GM19023 (cell line): ENCODE data around the gene ALOX15B.
A peak's percentile ranks its signal among the peaks of the same experiment; 100 is the strongest.

ENCODE experiments used
- ATAC-seq: cut with Tn5 transposase; IDR thresholded peaks from one replicate; pipeline ENCODE4 v1.9.1; 2021; ENCODE audit warnings: mild to moderate bottlenecking, moderate library complexity; ENCODE audit not compliant: unreplicated experiment

The ALOX15B gene, protein sequence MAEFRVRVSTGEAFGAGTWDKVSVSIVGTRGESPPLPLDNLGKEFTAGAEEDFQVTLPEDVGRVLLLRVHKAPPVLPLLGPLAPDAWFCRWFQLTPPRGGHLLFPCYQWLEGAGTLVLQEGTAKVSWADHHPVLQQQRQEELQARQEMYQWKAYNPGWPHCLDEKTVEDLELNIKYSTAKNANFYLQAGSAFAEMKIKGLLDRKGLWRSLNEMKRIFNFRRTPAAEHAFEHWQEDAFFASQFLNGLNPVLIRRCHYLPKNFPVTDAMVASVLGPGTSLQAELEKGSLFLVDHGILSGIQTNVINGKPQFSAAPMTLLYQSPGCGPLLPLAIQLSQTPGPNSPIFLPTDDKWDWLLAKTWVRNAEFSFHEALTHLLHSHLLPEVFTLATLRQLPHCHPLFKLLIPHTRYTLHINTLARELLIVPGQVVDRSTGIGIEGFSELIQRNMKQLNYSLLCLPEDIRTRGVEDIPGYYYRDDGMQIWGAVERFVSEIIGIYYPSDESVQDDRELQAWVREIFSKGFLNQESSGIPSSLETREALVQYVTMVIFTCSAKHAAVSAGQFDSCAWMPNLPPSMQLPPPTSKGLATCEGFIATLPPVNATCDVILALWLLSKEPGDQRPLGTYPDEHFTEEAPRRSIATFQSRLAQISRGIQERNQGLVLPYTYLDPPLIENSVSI

DNA sequence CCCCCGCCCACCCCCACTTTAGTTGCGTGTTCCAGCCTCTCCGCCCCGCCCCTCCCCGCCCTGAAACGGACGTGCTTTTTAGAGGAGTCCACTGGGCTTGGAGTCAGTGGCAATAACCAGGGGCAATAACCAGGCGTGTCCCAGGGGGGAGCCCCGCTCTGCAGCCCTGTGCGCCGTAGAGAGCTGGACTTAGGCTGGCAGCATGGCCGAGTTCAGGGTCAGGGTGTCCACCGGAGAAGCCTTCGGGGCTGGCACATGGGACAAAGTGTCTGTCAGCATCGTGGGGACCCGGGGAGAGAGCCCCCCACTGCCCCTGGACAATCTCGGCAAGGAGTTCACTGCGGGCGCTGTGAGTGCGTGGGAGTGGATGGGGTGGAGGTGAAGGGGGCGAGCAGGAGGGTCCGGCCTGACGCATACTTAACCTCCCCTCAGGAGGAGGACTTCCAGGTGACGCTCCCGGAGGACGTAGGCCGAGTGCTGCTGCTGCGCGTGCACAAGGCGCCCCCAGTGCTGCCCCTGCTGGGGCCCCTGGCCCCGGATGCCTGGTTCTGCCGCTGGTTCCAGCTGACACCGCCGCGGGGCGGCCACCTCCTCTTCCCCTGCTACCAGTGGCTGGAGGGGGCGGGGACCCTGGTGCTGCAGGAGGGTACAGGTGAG is at the start of gene ALOX15B:
TSS of gene ALOX15B (plus strand) at position 106 of the 657 bp plus-strand sequence. CDS start at position 203, 97 bp downstream.
- no peak for ATAC-seq

DNA sequence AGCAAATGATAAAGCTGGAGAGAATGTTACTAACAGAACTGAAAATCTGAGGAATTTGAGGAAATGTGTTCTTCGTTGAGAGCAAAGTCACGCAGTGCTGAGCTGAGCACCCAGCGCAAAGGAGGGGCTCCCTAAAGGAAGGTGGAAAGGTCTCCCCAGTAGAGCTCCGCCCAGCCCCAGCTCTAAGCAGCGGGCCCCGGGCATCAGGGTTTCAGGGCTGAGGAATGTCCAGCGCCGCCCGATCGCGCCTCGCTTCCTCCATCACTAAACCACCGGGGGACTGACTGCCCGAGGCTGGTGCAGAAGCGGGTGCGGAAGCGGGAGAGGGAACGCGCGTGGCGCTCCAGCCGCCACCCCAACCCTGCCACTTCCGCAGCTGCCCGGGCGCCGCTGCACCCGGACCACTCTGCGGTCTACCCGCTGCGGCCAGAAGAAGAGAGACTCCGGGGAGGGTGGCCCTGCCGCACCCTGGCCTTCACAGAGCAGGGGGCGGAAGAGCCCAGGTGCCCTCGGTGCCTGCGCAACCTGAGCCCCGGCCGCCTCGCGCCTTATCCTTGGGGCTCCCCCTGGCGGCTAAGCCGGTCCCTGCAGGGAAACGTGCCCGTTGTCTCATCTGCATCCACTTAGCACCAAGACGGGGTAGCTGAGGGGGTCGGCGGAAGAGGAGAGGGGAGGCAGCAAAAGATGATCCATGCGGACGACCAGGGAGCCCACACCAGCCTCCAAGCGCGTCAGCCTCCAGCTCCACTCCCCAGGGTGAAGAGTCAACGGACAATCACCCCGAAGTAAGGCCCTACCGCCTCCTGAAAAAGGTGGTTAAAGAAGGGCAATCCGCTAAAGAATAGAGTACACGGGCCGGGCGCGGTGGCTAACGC is 48.8 kb upstream of the ALOX15B start:
- ATAC-seq, result peak; percentile 77

GRCh38 chr17:7992516-7992915 is 46.3 kb upstream of the ALOX15B start:
- ATAC-seq, result no peak

- no peak for ATAC-seq
Measured at GRCh38 chr17:7992924-7993323, 45.9 kb upstream of the ALOX15B start.

- no peak for ATAC-seq
Measured at GRCh38 chr17:7993972-7994589, 44.8 kb upstream of the ALOX15B start.

DNA sequence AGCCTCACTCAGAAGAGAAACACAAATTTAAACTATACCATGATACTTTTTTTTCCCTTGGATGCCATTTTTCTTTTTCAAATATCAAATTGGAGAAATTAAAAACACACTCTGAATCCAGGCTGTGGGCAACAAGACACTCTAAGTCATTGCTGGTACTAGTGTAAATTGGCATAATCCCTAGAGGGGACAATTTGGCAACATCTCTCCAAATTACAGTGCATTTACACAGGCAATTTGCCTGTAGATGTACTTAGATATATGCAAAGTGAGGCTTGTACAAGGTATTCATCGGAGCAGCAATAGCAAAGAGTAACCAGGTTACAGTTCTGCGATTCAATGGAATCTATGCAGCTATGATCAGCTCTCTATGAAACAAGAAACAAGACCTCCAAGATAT is 43.1 kb upstream of the ALOX15B start:
- no peak for ATAC-seq

DNA sequence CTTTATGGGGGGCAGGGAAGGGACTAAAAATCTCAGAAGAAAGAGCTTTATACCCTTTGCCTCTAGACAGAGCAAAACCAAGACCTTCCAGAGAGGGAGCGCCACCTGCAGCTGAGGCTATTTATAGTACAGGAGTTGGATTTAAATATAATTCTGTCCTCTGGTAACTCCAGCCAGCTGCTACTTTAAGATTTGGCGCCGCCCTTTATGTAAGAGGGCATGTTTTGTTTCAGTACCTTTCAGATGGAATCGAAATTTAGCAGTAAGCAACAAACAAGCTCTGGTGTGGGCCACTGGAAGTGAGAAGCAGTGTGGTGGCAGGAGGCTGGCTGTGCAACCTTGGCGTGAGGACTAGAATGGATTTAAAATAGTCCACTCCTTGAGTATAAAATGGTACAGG is 41.7 kb upstream of the ALOX15B start:
- no peak for ATAC-seq

GRCh38 chr17:8001976-8002720 is 36.7 kb upstream of the ALOX15B start, which contains the start of gene GUCY2D:
Gene GUCY2D (plus strand): TSS chr17:8002615. CDS start chr17:8003048, 433 bp downstream.
- ATAC-seq, result no peak

GRCh38 chr17:8002721-8003593 is 35.9 kb upstream of the ALOX15B start:
- ATAC-seq, result no peak

DNA sequence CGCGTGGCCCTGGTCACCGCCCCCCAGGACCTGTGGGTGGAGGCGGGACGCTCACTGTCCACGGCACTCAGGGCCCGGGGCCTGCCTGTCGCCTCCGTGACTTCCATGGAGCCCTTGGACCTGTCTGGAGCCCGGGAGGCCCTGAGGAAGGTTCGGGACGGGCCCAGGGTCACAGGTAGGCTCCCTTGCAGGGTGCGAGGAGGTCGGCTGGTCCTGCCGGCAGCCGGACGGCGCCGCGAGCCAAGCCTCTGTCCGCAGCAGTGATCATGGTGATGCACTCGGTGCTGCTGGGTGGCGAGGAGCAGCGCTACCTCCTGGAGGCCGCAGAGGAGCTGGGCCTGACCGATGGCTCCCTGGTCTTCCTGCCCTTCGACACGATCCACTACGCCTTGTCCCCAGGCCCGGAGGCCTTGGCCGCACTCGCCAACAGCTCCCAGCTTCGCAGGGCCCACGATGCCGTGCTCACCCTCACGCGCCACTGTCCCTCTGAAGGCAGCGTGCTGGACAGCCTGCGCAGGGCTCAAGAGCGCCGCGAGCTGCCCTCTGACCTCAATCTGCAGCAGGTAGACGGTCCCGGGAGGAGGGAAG is 35.2 kb upstream of the ALOX15B start:
- ATAC-seq, result no peak

GRCh38 chr17:8004899-8005298 is 34.0 kb upstream of the ALOX15B start:
- no peak for ATAC-seq

- ATAC-seq, result no peak
Measured at GRCh38 chr17:8005357-8005756, 33.5 kb upstream of the ALOX15B start.

- no peak for ATAC-seq
Measured at GRCh38 chr17:8005967-8006730, 32.7 kb upstream of the ALOX15B start.

DNA sequence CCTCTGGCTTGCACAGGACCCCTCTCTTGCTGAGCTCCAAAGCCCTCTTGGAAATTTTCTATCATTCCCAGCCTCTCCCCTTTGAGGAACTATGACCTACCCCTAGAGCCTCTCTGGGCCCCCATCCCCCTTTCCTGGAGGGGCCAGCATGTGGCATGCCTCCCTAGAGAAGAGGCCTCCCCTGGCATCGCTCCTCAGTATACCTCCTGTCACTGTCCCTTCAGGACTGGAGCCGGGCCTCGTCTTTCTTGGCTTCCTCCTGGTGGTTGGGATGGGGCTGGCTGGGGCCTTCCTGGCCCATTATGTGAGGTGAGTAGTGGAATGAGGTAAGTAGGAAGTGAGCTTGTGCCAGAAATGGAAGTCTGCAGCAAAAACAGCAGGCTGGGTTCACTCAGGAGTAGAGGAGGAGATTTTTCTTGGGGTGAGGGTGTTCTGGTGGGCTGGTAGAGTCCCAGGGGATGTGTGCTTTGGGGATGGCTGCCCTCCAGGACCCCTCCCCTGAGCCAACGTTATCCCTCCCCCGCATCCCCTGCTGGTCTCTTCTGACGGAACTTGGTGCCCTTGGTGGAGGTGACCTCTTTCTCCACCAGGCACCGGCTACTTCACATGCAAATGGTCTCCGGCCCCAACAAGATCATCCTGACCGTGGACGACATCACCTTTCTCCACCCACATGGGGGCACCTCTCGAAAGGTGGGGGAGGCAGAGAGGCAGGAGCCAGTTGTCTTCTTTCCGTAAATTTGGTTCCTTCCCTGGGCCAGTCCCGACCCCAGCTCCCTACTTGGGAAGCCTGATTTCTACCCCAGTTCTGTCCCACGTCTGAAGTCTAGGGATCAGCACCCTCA is 31.8 kb upstream of the ALOX15B start:
- ATAC-seq, result no peak

GRCh38 chr17:8007836-8008235 is 31.0 kb upstream of the ALOX15B start:
- ATAC-seq, result no peak

GRCh38 chr17:8012045-8012580 is 26.7 kb upstream of the ALOX15B start:
- ATAC-seq, result no peak
